ENCODE results near the gene KAZN.

Gene KAZN

GRCh38 chr1:14765773-14766172, 167.3 kb downstream of the KAZN start:
- in situ Hi-C loops (cut with MboI; ENCODE audit: low sequenced_read_pairs, unreplicated experiment), result no loop called here
- no peak for TF ChIP-seq CTCF (IDR thresholded peaks at IDR 0.05; ENCODE audit: borderline replicate concordance, control extremely low read depth, extremely low read depth, insufficient read depth, missing control alignments)
- no peak for DNase-seq (ENCODE audit: low spot score)

- in situ Hi-C loops (cut with MboI; ENCODE audit: low sequenced_read_pairs, unreplicated experiment), result no loop called here
- no peak for DNase-seq (ENCODE audit: low spot score)
- TF ChIP-seq CTCF (IDR thresholded peaks at IDR 0.05; ENCODE audit: borderline replicate concordance, control extremely low read depth, extremely low read depth, insufficient read depth, missing control alignments), result no peak
Observed at GRCh38 chr1:14767075-14767474, 168.6 kb downstream of the KAZN start.

GRCh38 chr1:14768582-14769304, 170.3 kb downstream of the KAZN start:
- in situ Hi-C loops (cut with MboI; ENCODE audit: low sequenced_read_pairs, unreplicated experiment), result no loop called here

GRCh38 chr1:14769486-14770274, 171.2 kb downstream of the KAZN start:
- in situ Hi-C loops (cut with MboI; ENCODE audit: low sequenced_read_pairs, unreplicated experiment), result no loop called here
- no peak for DNase-seq (ENCODE audit: low spot score)
- no peak for TF ChIP-seq CTCF (IDR thresholded peaks at IDR 0.05; ENCODE audit: borderline replicate concordance, control extremely low read depth, extremely low read depth, insufficient read depth, missing control alignments)

More at GRCh38 chr1:14768582-14769304, 170.3 kb downstream of the KAZN start:
- TF ChIP-seq CTCF (IDR thresholded peaks at IDR 0.05; ENCODE audit: borderline replicate concordance, control extremely low read depth, extremely low read depth, insufficient read depth, missing control alignments), result no peak
- no peak for DNase-seq (ENCODE audit: low spot score)

- DNase-seq (ENCODE audit: low spot score), result no peak
- in situ Hi-C loops (cut with MboI; ENCODE audit: low sequenced_read_pairs, unreplicated experiment), result no loop called here
- no peak for TF ChIP-seq CTCF (IDR thresholded peaks at IDR 0.05; ENCODE audit: borderline replicate concordance, control extremely low read depth, extremely low read depth, insufficient read depth, missing control alignments)
Observed at GRCh38 chr1:14773396-14774025, 175.0 kb downstream of the KAZN start.

- in situ Hi-C loops (cut with MboI; ENCODE audit: low sequenced_read_pairs, unreplicated experiment), result no loop called here
- no peak for TF ChIP-seq CTCF (IDR thresholded peaks at IDR 0.05; ENCODE audit: borderline replicate concordance, control extremely low read depth, extremely low read depth, insufficient read depth, missing control alignments)
- DNase-seq (ENCODE audit: low spot score), result no peak
Observed at GRCh38 chr1:14774225-14774624, 175.7 kb downstream of the KAZN start.
